ENCODE data around the gene SPAG9. TPM values are rescaled to one million over a fixed set of nuclear protein-coding genes. Genes with fewer than 3 reads are reported as not detected.

Gene SPAG9
- total RNA-seq, 1 donor, result 192 TPM

DNA sequence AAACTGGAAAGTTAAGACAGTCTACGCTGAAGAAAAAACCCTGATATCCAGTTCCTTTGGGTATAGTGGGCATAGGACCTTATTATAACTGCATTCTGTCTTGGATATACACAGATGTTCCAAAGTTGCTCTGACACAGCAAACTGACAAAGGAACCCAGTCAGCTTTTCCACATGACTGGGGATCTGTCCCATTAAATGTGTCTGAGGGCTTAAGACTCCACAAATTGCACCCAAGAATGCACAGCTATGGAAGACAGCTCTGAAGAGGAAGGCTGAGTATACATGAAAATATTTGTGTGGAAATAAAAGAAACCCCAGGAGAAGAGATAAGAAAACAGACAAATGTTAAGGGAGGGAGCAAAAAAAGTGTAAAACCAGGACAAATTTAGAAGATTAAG lies 114.1 kb downstream of the SPAG9 start:
- no peaks in the 10 kb centered on the region for H3K9me3 ChIP-seq (ENCODE audit: low read depth, low read length)
- H3K4me2 ChIP-seq (ENCODE audit: insufficient read depth, low read length), result peak overlapping the region; percentile 65
- H2AFZ ChIP-seq (ENCODE audit: low read length), result no peak overlapping the region
- peaks cover 40% of the 10 kb centered on the region for H3K36me3 ChIP-seq (ENCODE audit: insufficient read depth, low read length)
- TF ChIP-seq, protein P1, sequence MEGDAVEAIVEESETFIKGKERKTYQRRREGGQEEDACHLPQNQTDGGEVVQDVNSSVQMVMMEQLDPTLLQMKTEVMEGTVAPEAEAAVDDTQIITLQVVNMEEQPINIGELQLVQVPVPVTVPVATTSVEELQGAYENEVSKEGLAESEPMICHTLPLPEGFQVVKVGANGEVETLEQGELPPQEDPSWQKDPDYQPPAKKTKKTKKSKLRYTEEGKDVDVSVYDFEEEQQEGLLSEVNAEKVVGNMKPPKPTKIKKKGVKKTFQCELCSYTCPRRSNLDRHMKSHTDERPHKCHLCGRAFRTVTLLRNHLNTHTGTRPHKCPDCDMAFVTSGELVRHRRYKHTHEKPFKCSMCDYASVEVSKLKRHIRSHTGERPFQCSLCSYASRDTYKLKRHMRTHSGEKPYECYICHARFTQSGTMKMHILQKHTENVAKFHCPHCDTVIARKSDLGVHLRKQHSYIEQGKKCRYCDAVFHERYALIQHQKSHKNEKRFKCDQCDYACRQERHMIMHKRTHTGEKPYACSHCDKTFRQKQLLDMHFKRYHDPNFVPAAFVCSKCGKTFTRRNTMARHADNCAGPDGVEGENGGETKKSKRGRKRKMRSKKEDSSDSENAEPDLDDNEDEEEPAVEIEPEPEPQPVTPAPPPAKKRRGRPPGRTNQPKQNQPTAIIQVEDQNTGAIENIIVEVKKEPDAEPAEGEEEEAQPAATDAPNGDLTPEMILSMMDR (IDR thresholded peaks at IDR 0.05; ENCODE audit: extremely low read depth, low read depth, low read length), result no peak
- H3K4me3 ChIP-seq (ENCODE audit: insufficient read depth, low read length), result no peak overlapping the region
- DNase-seq (ENCODE audit: insufficient read length, low spot score, missing footprints), result peak; percentile 47
- no peaks in the 10 kb centered on the region for H3K27me3 ChIP-seq (ENCODE audit: insufficient read depth, low read length)
- H3K27ac ChIP-seq (ENCODE audit: low read depth, low read length), result peak overlapping the region; percentile 65
- no peaks in the 10 kb centered on the region for H4K20me1 ChIP-seq (ENCODE audit: insufficient read depth, low read length)
- H3K79me2 ChIP-seq (ENCODE audit: insufficient read depth, low read length), result peaks cover 18% of the 10 kb centered on the region
- H3K4me1 ChIP-seq (ENCODE audit: insufficient read depth, low read length), result peaks cover 25% of the 10 kb centered on the region

DNA sequence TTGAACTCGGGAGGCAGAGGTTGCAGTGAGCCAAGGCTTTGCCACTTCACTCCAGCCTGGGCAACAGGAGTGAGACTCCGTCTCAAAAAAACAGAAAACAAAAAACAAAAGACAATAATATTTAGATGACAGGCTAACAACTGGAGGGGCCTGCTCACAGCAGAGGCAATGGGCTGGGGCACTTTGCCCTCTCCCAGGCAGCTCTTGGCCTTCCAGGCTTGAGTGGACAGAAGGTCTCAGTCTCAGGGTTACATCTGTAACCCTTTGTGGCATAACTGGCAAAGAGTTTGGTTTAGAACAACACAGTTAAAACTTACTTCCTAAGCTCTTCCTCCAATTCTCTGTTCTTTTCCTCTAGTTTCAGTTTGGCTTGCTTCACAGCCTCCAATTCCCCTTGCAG lies 114.9 kb downstream of the SPAG9 start:
- Histone ChIP-seq H3K27me3 (ENCODE audit: insufficient read depth, low read length) (no peaks in the 10 kb centered on the region), H3K4me1 (ENCODE audit: insufficient read depth, low read length) (peaks cover 22% of the 10 kb centered on the region), H3K27ac (ENCODE audit: low read depth, low read length) (peak overlapping the region; percentile 65), H3K79me2 (ENCODE audit: insufficient read depth, low read length) (peaks cover 16% of the 10 kb centered on the region), H4K20me1 (ENCODE audit: insufficient read depth, low read length) (no peaks in the 10 kb centered on the region), H3K4me3 (ENCODE audit: insufficient read depth, low read length) (no peak overlapping the region), H3K9me3 (ENCODE audit: low read depth, low read length) (no peaks in the 10 kb centered on the region), H2AFZ (ENCODE audit: low read length) (no peak overlapping the region), H3K36me3 (ENCODE audit: insufficient read depth, low read length) (peaks cover 40% of the 10 kb centered on the region), H3K4me2 (ENCODE audit: insufficient read depth, low read length) (no peak overlapping the region)
- peak; percentile 10 for DNase-seq (ENCODE audit: insufficient read length, low spot score, missing footprints)
- TF ChIP-seq, protein P1 (IDR thresholded peaks at IDR 0.05; ENCODE audit: extremely low read depth, low read depth, low read length), result no peak

DNA sequence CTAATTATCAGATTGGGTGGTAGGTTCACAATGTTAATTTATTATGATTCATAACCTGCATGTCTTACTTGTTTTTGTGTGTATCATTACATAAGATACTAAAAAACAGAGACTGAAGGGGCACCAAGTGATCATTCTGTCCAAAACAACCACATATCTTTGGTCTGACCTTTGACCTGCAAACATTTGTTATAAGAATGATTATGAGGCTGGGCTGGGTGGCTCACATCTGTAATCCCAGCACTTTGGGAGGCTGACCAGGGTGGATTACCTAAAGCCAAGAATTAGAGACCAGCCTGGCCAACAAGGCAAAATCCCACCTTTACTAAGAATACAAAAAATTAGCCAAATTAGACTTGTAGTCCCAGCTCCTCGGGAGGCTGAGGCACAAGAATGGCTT lies 116.4 kb downstream of the SPAG9 start:
- no peaks in the 10 kb centered on the region for H3K27me3 ChIP-seq (ENCODE audit: insufficient read depth, low read length)
- H3K4me1 ChIP-seq (ENCODE audit: insufficient read depth, low read length), result peaks cover 15% of the 10 kb centered on the region
- no peak for DNase-seq (ENCODE audit: insufficient read length, low spot score, missing footprints)
- peak overlapping the region; percentile 15 for H3K27ac ChIP-seq (ENCODE audit: low read depth, low read length)
- H2AFZ ChIP-seq (ENCODE audit: low read length), result no peak overlapping the region
- H3K4me3 ChIP-seq (ENCODE audit: insufficient read depth, low read length), result no peak overlapping the region
- no peaks in the 10 kb centered on the region for H3K9me3 ChIP-seq (ENCODE audit: low read depth, low read length)
- TF ChIP-seq, protein P1 (IDR thresholded peaks at IDR 0.05; ENCODE audit: extremely low read depth, low read depth, low read length), result no peak
- no peaks in the 10 kb centered on the region for H4K20me1 ChIP-seq (ENCODE audit: insufficient read depth, low read length)
- no peak overlapping the region for H3K4me2 ChIP-seq (ENCODE audit: insufficient read depth, low read length)
- H3K36me3 ChIP-seq (ENCODE audit: insufficient read depth, low read length), result peaks cover 50% of the 10 kb centered on the region
- peaks cover 12% of the 10 kb centered on the region for H3K79me2 ChIP-seq (ENCODE audit: insufficient read depth, low read length)

DNA sequence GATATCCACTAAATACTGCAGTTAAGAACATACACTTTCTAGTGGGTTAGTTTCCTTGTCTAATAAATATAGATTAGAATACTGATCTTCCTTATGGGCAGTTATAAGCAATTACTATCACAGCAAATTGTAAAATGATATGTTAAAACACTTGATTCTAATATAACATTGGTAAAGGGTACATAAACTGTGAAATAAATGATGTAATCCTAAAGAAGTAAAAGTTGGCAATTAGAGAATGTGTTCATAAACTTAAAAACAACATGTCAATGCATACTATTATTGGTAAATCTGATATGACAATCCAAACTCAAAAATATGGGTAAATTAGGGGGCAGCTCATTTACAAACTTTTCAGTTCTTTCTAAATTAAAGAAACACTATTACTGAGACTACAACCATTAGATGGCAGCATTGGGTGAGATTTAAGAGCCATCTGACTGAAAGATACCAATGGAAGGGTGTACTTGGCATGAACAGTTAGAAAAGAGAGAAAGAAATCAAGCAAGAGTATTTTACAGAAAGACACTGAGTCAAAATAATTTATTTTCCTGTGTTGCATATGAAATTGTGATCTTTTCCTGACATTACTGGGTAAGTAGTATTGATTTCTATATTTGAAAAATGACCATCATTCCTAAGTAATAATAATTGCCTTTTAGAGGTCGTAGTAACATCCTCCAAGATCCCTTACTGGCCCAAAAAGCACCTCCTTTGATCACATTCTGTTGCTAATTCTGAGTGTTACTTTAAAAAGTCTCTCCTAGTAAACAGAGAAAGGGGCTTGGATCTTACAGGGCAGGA lies 119.6 kb downstream of the SPAG9 start:
- peaks cover 74% of the 10 kb centered on the region for H3K36me3 ChIP-seq (ENCODE audit: insufficient read depth, low read length)
- TF ChIP-seq, protein P1 (IDR thresholded peaks at IDR 0.05; ENCODE audit: extremely low read depth, low read depth, low read length), result peak; percentile 56

More for the DNA sequence above, 119.6 kb downstream of the SPAG9 start:
- Histone ChIP-seq H2AFZ (ENCODE audit: low read length) (no peak overlapping the region), H3K4me3 (ENCODE audit: insufficient read depth, low read length) (no peak overlapping the region), H4K20me1 (ENCODE audit: insufficient read depth, low read length) (no peaks in the 10 kb centered on the region), H3K9me3 (ENCODE audit: low read depth, low read length) (no peaks in the 10 kb centered on the region), H3K27ac (ENCODE audit: low read depth, low read length) (peak overlapping the region; percentile 10), H3K4me1 (ENCODE audit: insufficient read depth, low read length) (peaks cover 4% of the 10 kb centered on the region), H3K27me3 (ENCODE audit: insufficient read depth, low read length) (no peaks in the 10 kb centered on the region), H3K4me2 (ENCODE audit: insufficient read depth, low read length) (no peak overlapping the region), H3K79me2 (ENCODE audit: insufficient read depth, low read length) (peaks cover 12% of the 10 kb centered on the region)
- DNase-seq (ENCODE audit: insufficient read length, low spot score, missing footprints), result peak; percentile 78
